ENCODE results near the gene IRF2BP2. TPM values are rescaled to one million over a fixed set of nuclear protein-coding genes. Genes with fewer than 3 reads are reported as not detected.

IRF2BP2 gene
- total RNA-seq, 1 donor from 2014 or later: 158 TPM

DNA sequence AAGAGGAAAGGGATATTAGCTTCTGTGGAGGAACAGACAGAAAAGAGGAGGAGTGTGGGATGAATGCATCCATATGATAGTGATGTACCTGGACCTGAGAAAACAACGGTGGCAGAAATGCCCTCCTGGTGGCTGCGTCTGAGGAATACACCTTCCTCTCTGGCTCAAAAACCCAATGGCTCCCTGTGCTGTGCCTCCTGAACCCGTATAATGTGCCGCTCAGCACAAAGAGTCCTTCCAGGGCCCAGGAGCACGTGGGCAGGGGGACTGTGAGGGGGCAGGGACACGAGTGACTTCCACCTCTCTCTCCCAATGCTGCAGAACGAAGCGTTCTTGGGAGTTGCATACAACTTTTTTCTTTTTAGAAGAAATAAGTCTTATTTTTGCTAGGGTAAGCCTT is 31.2 kb downstream of the IRF2BP2 start:
- no peak overlapping the region for H3K4me3 Mint-ChIP-seq (ENCODE audit: unreplicated experiment)
- H3K4me1 Mint-ChIP-seq (ENCODE audit: unreplicated experiment): no peaks in the 10 kb centered on the region
- H3K27me3 Mint-ChIP-seq (ENCODE audit: unreplicated experiment): no peaks in the 10 kb centered on the region
- no peak overlapping the region for H3K27ac Mint-ChIP-seq (ENCODE audit: unreplicated experiment)
- no peaks in the 10 kb centered on the region for H3K9me3 Mint-ChIP-seq (ENCODE audit: unreplicated experiment)
- TF ChIP-seq CTCF (IDR thresholded peaks at IDR 0.05; ENCODE audit: unreplicated experiment): no peak
- no peak for DNase-seq (ENCODE audit: low spot score)
- H3K36me3 Mint-ChIP-seq (ENCODE audit: low read depth, unreplicated experiment): no peaks in the 10 kb centered on the region

- H3K27ac Mint-ChIP-seq (ENCODE audit: unreplicated experiment): no peak overlapping the region
These were observed 31.9 kb downstream of the IRF2BP2 start for GRCh38 chr1:234578087-234578486.

DNA sequence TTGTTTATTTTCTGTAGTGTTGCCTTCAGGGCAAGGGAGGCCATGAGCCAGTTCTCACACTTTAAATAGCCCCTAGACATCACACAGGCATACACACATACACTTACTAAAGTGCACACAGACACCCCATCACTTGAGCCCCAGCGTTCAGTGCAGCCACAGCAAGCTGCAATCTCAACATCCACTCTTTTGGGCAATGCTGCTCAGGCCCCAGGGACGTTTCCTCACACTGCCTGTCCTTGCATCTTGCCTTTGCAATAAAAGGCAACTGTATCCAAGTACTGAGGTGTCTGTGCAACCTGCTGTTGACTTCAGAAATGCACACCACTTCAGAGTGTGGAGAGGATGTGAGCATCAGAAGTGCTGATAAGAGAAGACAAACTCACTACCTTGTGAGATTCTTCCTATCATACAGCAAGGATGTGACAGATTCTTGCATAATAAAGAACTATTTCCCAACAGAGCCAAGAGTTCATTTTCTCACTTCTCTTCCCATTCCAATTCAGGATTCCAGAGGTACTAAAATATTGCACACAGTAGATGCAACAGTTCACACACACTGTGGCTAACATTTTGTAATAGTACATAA is 36.2 kb downstream of the IRF2BP2 start:
- no peaks in the 10 kb centered on the region for H3K27me3 Mint-ChIP-seq (ENCODE audit: unreplicated experiment)
- no peaks in the 10 kb centered on the region for H3K36me3 Mint-ChIP-seq (ENCODE audit: low read depth, unreplicated experiment)
- no peak for TF ChIP-seq CTCF (IDR thresholded peaks at IDR 0.05; ENCODE audit: unreplicated experiment)
- H3K9me3 Mint-ChIP-seq (ENCODE audit: unreplicated experiment): no peaks in the 10 kb centered on the region
- H3K4me1 Mint-ChIP-seq (ENCODE audit: unreplicated experiment): no peaks in the 10 kb centered on the region
- no peak overlapping the region for H3K27ac Mint-ChIP-seq (ENCODE audit: unreplicated experiment)
- H3K4me3 Mint-ChIP-seq (ENCODE audit: unreplicated experiment): no peak overlapping the region
- no peak for DNase-seq (ENCODE audit: low spot score)

More at GRCh38 chr1:234578087-234578486, 31.9 kb downstream of the IRF2BP2 start:
- H3K4me3 Mint-ChIP-seq (ENCODE audit: unreplicated experiment): no peak overlapping the region
- no peaks in the 10 kb centered on the region for H3K4me1 Mint-ChIP-seq (ENCODE audit: unreplicated experiment)
- TF ChIP-seq CTCF (IDR thresholded peaks at IDR 0.05; ENCODE audit: unreplicated experiment): no peak
- no peaks in the 10 kb centered on the region for H3K9me3 Mint-ChIP-seq (ENCODE audit: unreplicated experiment)
- no peaks in the 10 kb centered on the region for H3K36me3 Mint-ChIP-seq (ENCODE audit: low read depth, unreplicated experiment)
- H3K27me3 Mint-ChIP-seq (ENCODE audit: unreplicated experiment): no peaks in the 10 kb centered on the region
- DNase-seq (ENCODE audit: low spot score): no peak

- Mint-ChIP-seq H3K27me3 (ENCODE audit: unreplicated experiment) (no peaks in the 10 kb centered on the region), H3K4me3 (ENCODE audit: unreplicated experiment) (no peak overlapping the region), H3K4me1 (ENCODE audit: unreplicated experiment) (no peaks in the 10 kb centered on the region), H3K27ac (ENCODE audit: unreplicated experiment) (no peak overlapping the region), H3K9me3 (ENCODE audit: unreplicated experiment) (no peaks in the 10 kb centered on the region), H3K36me3 (ENCODE audit: low read depth, unreplicated experiment) (no peaks in the 10 kb centered on the region)
- TF ChIP-seq CTCF (IDR thresholded peaks at IDR 0.05; ENCODE audit: unreplicated experiment): no peak
- DNase-seq (ENCODE audit: low spot score): no peak
These were observed 37.0 kb downstream of the IRF2BP2 start for GRCh38 chr1:234572966-234573365.

GRCh38 chr1:234571702-234572101 is 38.3 kb downstream of the IRF2BP2 start:
- H3K27ac Mint-ChIP-seq (ENCODE audit: unreplicated experiment): no peak overlapping the region
- no peaks in the 10 kb centered on the region for H3K9me3 Mint-ChIP-seq (ENCODE audit: unreplicated experiment)
- H3K4me1 Mint-ChIP-seq (ENCODE audit: unreplicated experiment): no peaks in the 10 kb centered on the region
- no peaks in the 10 kb centered on the region for H3K27me3 Mint-ChIP-seq (ENCODE audit: unreplicated experiment)
- TF ChIP-seq CTCF (IDR thresholded peaks at IDR 0.05; ENCODE audit: unreplicated experiment): no peak
- H3K4me3 Mint-ChIP-seq (ENCODE audit: unreplicated experiment): no peak overlapping the region
- DNase-seq (ENCODE audit: low spot score): no peak
- no peaks in the 10 kb centered on the region for H3K36me3 Mint-ChIP-seq (ENCODE audit: low read depth, unreplicated experiment)

Measured in endothelial cell (in vitro differentiated cells).